HG03521 (cell line): ENCODE measurements around the gene EYA2.

Source experiments
- ATAC-seq: cut with Tn5 transposase; IDR thresholded peaks from one replicate; pipeline ENCODE4 v1.9.1; 2021; ENCODE audit warnings: mild to moderate bottlenecking, moderate library complexity; ENCODE audit not compliant: unreplicated experiment

Gene EYA2

GRCh38 chr20:47097691-47098622, 203.3 kb downstream of the EYA2 start:
- no peak for ATAC-seq

GRCh38 chr20:47099093-47099492, 204.4 kb downstream of the EYA2 start:
- no peak for ATAC-seq

GRCh38 chr20:47099825-47100441, 205.3 kb downstream of the EYA2 start:
- no peak for ATAC-seq

- ATAC-seq: no peak
These were observed 208.0 kb downstream of the EYA2 start for GRCh38 chr20:47102629-47103028.

- ATAC-seq: no peak
These were observed 212.1 kb downstream of the EYA2 start for GRCh38 chr20:47106786-47107185.

GRCh38 chr20:47108994-47109393, 214.4 kb downstream of the EYA2 start:
- no peak for ATAC-seq

GRCh38 chr20:47110819-47111218, 216.2 kb downstream of the EYA2 start:
- no peak for ATAC-seq

- ATAC-seq: no peak
These were observed 216.9 kb downstream of the EYA2 start for GRCh38 chr20:47111576-47111975.

GRCh38 chr20:47113362-47114109, 218.9 kb downstream of the EYA2 start:
- no peak for ATAC-seq

- no peak for ATAC-seq
These were observed 221.1 kb downstream of the EYA2 start for GRCh38 chr20:47115694-47116093.

- no peak for ATAC-seq
These were observed 222.7 kb downstream of the EYA2 start for GRCh38 chr20:47117371-47117770.

GRCh38 chr20:47117773-47118172, 223.1 kb downstream of the EYA2 start:
- ATAC-seq: no peak

GRCh38 chr20:47118206-47118605, 223.6 kb downstream of the EYA2 start:
- no peak for ATAC-seq

GRCh38 chr20:47118641-47119040, 224.0 kb downstream of the EYA2 start:
- no peak for ATAC-seq

- ATAC-seq: no peak
These were observed 225.8 kb downstream of the EYA2 start for GRCh38 chr20:47120346-47120936.

- no peak for ATAC-seq
These were observed 227.9 kb downstream of the EYA2 start for GRCh38 chr20:47122560-47122959.

- ATAC-seq: no peak
These were observed 229.6 kb downstream of the EYA2 start for GRCh38 chr20:47124181-47124717.

- ATAC-seq: no peak
These were observed 230.8 kb downstream of the EYA2 start for GRCh38 chr20:47125508-47125757.

- ATAC-seq: no peak
These were observed 231.3 kb downstream of the EYA2 start for GRCh38 chr20:47125758-47126591.

- no peak for ATAC-seq
These were observed 232.1 kb downstream of the EYA2 start for GRCh38 chr20:47126709-47127108.
